Articular chondrocyte of knee joint (primary cell): ENCODE results near the gene KITLG. TPM values are rescaled to one million over a fixed set of nuclear protein-coding genes. Genes with fewer than 3 reads are reported as not detected.

Experiments
- small RNA-seq: library from RNA; depleted of rRNA; stranded (forward); fragments of <200 nt; gene quantifications from one replicate; pipeline ENCODE3, GENCODE V24; 2012
- total RNA-seq: library from RNA; depleted of rRNA; stranded (reverse); fragments of >200 nt; gene quantifications from 2 replicates; pipeline ENCODE4 v1.2.3, GENCODE V29; 2012

KITLG gene
- total RNA-seq: 14.9 and 26.3 TPM in 2 replicates

GRCh38 chr12:88580051-88580871 lies at the start of gene KITLG:
KITLG (minus strand) TSS chr12:88580471; CDS start chr12:88580278, 193 bp downstream.

Small RNA genes lying within 50 kb of the gene (small RNA-seq; reads per million reads assigned to genes)
- not detected for gene RNU1-117P
